GM03348 (cell line): ENCODE measurements around the gene SIX2.
"Not testable (repeated sequence)": the region's sequence is repeated elsewhere in the genome, so short reads cannot be mapped to it uniquely, and the experiment has no call there.

ENCODE experiments used
- DNase-seq: peaks from one replicate; pipeline ENCODE4 v3.0.0; 2012; ENCODE audit warnings: low spot score

SIX2 gene

DNA sequence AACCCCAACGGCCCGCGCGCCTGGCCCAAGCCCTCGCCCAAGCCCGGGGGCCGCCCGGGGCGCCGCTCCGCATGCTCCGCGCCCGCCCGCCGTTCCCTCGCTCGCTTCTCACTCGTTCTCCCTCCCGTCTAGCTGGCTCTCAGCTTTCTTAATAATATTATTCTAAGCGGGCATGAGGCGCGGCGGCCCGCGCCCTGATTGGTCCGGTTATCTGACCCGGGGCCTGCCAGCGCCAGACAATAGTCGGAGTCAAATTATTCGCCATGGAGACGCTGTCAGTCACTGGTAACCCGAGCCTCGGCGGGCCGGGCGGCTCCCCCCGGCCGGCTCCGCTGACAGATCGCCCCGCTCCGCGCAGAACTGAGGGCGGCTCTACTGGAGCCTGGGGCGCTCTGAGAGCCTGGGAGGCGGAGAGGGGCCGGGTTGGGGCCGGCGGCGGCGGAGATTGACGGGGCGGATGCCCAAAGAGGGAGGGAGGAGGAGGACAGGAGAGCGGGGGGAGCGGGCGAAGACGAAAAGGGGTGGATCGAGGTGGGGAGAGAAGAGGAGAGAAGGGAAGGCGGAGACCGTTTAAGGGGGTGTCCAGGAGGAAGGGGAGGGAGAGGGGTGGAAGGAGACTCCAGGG is at the start of gene SIX2:
SIX2 (minus strand) TSS at position 150 of the 625 bp plus-strand sequence. CDS start 342 bp downstream, outside the sequence.
- peak; percentile 97 for DNase-seq

DNA sequence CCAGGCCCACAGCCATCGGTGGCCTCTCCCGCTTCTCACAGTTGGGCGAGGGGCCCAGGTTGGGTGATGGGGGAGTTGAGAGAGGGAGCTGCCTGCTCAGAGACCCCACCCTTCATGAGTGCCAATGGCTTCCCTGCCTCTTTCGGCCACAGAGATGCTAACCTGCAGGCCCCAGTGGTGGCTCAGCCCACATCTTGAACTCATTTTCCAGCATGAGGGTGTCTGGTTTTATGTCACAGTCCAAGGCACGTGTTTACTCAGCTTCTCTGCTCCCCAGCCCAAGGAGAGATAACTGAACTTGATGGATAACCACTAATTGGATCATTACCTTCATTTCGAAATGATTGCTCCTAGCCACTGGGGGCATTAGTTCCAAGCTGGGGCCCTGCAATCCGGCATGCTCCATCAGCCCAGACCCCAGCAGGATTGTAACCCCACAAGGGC is 45.9 kb upstream of the SIX2 start:
- peak; percentile 16 for DNase-seq

DNA sequence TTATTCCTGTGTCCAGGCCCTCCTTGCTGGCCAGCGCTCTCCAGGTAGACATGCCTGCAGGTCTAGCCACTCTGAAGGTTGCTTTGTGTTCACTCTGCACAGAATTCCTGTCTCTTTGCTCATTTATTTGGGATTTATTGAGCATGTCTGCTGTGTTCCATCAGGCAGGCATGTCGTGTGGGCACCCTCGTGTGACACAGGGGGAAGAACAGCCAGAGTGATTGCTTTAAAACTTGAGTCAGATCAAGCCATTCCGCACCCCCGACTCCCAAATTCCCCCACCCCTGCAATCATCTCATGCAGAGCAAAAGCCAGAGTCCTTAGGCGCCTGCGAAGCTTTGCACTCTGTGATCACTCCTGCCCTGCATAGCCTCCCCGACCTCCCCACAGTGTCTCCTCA is 44.7 kb upstream of the SIX2 start:
- DNase-seq = no peak

DNA sequence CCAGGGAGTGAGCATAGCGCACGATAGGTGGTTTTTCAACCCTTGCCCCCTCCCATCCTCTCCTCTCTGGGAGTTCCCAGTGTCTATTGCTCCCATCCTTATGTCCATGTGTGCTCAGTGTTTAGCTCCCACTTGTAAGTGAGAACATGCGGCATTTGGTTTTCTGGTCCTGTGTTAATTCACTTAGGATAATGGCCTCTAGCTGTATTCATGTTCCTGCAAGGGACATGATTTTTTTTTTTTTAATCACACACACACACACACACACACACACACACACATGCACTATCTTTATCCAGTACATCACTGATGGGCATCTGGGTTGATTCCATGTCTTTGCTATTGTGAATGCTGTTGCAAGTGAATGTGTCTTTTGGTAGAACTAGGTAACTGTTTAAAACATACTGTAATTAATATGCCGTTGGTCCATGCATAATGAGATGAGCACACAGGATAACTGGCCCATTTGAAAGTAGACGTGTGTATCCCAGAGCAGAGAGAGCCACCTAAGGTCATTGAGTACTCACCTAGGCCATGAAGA is 43.2 kb upstream of the SIX2 start:
- DNase-seq = no peak

DNA sequence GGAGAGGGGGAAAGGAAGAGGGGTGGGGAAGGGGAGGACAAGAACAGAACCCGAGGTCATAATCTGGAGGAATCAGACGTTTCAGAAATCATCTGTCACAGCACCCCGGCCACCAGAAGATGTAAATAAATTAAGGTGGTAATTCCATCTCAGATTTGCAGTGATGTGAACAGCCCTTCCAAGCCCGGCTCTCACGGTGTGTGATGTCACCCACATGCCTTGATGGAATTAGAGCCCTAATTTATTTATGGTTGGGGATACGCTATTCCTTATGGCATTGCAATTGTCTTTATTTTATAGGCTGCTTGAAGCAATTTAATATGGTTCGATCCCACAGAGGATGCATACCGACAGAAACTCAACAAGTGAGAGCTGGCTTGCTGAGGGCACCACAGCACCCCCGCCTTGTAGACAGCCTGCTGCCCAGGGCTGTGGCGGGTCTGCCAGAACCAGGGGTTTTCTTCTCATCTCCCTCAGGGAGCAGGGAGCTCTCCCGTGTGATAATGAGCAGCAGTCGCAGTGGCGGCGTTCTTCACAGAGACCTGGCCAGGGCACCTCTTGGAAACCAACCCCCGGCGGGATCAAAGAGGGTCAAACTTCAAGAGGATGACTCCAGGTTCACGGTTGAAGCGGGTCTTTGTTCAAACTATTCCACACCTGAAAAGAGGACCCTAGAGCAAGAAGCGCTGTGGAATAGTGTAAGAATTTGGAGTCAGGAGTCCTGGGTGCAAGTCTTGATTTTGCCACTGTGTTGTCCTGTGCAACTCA is 40.5 kb upstream of the SIX2 start:
- DNase-seq = no peak

DNA sequence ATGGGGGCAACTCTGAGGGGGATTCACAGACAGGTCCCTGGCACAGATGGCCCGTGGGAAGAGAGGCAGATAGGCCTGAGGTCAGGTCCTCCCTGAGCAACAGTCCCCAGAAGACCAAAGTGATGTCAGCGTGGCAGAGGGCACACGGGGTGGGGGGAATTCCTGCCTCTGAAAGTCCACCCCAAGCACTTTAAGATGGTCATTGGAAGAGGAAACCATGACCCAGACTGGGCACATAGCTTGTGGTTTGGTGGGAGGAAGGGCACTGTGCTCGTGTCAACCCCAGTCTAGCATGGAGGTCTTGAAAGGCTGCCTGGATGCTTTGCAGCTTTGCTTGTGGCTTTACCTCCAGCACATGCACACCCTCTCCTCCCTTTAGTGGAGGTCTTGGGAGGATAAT is 38.0 kb upstream of the SIX2 start:
- no peak for DNase-seq

DNA sequence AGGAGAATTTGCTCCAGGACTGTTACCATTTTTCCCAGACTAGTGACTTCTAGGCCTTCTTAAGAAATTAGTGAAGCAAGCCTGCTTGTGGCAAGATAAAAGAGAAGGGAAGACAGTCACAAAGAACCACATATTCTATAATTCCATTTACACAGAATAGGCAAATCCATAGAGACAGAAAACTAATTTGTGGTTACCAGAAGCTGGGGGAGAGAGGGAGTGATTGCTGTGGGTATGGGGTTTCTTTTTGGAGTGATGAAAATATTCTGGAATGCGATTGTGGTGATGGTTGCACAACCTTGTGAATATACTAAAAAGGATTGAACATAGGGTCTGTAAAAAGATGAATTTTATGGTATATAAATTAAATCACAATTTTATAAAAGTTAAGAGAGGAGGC is 37.5 kb upstream of the SIX2 start:
- peak; percentile 32 for DNase-seq

DNA sequence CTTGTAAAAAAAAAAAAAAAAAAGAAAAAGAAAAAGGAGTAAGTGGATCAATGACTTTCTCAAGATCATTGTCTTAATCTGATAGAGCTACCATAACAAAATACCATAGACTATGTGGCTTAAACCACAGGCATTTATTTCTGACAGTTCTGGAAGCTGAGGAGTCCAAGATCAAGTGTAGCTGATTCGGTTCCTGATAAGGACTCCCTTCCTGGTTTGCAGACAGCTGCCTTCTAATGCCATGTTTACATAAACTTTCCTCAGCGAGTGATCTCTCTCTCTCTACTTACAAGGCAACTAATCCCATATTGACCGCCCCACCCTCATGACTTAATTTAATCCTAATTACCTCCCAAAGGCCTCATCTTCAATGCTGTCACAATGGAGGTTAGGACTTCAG is 36.5 kb upstream of the SIX2 start:
- DNase-seq = no peak

DNA sequence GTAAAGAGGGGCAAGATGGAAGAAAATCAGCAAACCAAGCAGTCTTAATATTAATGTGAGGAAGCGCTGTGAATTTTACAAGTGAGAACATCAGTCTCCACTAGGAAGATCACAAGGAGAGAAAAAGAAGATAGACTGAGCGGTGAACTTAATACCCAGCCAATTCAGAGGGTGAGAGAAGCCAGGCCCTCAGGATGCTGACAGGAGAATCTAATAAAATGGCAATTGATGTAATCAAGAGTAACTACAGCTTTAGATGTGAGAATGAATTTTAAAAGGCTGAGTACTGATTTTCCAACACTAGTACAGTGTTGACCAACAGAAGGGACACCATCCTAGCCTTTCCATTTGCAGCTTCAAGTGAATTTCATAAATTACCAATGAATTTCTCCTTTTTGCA is 35.7 kb upstream of the SIX2 start:
- DNase-seq = no peak

DNA sequence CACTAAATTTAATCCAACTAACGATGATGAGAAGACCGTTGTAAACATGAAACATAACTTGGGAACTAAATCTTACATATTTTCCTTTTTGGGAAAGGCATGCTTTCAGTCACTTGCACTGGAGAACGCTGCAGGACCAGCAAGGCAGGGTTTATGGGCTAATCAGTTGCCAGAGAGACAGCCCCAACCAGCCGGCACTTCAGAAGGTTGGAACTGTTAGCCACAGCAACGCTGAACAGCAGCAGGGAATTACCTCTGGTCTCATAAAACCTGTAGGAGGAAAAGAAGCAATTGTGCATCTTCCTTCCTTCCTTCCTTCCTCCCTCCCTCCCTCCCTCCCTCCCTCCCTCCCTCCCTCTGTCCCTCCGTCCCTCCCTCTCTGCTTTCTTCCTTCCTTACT is 33.9 kb upstream of the SIX2 start:
- no peak for DNase-seq

DNA sequence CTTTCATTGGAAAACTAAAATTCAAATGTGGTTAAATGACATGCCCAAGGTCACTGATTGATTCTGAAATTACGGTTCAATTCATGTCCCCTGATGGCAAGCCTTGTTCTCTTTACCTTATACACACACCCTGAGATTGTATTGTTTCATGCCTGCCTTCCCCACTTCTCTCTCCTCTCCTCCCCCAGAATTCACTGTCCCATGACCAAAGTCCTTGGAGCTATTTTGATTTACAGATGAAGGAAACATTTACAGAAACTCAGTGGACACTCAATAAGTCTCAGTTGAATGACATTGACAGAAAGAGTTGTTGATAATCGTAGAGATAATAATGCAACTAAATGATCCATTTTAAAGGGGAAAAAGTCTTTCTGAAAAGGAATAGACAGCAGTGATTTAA is 33.1 kb upstream of the SIX2 start:
- DNase-seq = no peak

DNA sequence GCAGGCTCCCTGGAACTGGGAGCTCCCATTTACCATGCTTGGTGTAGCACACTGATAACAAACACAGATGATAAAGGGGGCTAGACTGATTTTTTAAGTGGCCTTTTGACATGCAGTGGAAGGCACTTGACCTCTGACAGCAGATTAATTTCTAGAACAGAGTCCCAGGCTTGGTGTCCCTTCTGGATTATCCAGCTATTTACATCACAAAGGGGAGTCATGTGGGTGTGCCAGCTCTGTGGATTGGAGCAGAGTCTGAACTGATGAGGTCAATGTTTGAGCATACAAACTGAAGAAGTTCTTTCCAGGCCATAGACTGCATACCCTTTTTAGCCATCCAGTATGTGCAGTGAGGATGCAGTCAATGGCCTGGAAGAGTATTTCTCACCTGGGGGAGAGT is 31.5 kb upstream of the SIX2 start:
- DNase-seq = no peak

DNA sequence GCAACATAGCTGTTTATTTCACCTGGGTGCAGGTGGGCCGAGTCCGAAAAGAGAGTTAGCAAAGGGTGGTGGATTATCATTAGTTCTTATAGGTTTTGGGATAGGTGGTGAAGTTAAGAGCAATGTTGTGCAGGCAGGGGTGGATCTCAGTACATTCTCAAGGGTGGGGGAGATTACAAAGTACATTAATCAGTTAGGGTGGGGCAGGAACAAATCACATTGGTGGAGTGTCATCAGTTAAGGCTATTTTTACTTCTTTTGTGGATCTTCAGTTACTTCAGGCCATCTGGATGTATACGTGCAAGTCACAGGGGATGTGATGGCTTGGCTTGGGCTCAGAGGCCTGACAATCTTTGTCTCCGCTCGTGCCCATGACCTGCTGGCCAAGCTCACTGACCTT is 30.6 kb upstream of the SIX2 start:
- DNase-seq = not testable (repeated sequence)

DNA sequence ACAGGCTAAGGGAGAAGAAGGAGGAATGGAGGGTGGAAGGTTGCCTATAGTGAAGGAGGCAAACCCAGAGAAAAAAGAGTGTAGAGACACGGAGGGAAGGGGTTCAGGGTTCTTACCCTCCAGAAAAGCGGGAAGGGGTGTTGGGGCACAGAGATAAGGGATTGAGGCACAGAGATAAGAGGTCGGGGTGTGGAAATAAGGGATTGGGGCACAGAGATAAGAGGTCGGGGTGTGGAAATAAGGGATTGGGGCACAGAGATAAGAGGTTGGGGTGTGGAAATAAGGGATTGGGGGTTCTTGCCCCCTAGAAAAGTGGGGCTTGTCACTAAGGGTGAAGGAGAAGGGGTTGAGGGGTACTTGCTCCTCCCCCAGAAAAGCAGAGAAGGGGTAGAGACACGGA is 29.6 kb upstream of the SIX2 start:
- DNase-seq = not testable (repeated sequence)

DNA sequence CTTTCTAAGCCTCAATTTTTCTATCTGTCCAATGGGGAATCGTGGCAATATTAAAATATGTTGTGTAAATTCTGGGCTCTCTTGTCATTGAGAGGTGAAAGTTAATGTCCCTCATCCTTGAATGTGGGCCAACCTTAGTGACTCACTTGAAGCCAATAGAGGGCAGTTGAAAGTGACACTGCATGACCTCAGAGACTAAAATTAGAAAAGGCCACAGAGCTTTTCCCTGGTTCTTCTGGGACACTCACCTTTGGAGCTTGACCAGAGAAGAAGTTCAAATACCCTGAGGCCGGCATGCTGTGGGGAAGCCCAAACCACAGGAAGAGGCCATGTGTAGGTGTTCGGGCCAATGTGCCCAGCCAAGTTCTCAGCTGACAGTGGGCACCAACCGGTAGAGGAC is 24.1 kb upstream of the SIX2 start:
- no peak for DNase-seq

DNA sequence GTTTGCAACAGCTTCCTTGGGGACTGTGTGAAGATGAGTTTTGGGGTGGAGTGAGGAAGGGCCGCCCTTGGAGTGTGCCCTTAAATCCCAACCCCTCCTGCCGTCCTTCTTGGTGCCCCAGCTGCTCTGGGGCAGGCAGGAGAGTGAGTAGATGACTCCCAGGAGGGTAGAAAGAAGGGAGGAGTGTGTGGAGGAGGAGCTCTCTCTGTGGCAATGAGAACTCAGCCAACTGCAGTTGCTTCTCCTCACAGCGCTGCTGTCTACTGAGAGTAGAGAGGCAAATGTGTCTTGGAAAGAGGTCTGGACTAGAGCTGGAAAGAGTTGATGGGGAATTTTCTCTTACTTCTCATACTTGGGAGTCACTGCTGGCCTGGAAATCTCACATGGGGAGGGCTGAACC is 21.8 kb upstream of the SIX2 start:
- no peak for DNase-seq

DNA sequence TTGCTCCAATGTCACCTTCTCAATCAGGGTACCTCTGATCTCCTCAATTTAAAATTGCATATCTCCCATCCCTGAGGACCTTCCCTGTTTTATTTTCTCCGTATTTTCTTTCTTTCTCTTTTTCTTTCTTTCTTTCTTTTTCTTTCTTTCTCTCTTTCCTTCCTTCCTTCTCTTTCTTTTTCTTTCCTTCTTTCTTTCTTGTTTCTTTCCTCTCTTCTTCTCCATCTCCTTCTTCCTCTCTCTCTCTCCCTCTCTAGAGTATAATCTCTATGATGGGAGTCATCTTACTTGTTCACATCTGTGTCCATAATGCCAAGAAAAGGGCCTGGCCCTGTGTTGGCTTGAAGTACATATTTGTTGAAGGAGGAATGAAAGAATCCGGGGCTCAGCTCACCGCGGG is 21.3 kb upstream of the SIX2 start:
- no peak for DNase-seq

DNA sequence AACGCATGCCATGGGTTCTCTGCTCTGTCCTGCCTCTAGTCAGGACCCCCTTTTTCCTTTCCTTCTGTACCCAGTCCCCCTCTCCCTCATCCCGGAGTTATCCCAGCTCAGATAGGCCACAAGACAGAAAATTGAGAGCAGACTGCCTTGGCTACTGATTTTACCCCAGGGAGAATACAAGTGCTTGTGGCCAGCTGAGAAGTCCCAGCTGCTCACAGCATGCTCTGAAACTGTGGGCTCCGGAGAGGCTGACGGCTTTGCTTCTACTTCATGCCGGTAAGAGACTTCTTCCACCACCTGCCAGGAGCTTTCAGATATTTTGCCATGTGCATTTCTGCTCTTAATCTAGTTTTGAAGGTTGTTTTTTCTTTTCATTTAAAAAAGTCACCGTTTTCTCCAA is 20.0 kb upstream of the SIX2 start:
- no peak for DNase-seq

DNA sequence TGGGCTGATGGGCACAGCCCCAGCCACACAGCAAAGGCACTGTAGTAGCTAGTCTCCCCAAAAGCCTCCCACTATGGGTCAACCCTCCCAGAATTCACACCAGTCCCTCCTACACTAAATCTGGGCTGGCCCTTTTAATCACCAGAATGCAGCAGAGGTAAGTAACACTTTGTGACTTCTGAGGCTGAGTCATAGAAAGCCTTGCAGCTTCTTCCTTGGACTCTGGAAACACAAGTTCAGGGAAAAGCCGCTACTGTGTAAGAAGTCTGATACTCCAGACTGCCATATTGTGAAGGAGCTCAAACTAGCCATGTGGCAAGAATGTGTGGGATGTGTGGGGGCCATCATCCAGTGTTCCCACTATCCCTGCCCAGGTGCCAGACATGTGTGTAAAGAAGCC is 19.0 kb upstream of the SIX2 start:
- no peak for DNase-seq

DNA sequence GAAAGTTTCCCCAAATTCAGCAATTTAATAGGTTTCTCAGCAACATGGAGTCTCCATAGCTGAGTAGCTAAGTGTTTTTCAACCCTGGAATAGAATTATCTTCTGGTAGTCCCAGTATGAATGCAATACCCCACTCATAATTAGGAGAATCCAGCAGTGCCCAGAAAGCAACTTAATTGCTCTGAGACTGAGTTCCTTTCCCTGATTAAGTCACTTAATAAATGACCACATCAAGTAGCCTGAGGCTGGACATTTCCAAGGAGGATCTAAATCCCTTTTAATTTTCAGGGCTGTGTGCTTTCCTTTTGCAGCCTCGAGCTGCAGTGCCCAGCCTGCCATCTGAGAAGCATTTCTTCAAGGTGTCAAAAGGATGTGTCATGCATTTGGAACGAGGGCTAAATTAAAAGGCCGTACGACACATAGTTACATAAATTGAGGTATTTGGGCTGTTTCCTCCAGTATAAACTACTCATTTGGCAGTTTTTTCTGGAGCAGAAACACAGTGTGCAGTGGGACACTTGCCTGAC is 17.7 kb upstream of the SIX2 start:
- no peak for DNase-seq

DNA sequence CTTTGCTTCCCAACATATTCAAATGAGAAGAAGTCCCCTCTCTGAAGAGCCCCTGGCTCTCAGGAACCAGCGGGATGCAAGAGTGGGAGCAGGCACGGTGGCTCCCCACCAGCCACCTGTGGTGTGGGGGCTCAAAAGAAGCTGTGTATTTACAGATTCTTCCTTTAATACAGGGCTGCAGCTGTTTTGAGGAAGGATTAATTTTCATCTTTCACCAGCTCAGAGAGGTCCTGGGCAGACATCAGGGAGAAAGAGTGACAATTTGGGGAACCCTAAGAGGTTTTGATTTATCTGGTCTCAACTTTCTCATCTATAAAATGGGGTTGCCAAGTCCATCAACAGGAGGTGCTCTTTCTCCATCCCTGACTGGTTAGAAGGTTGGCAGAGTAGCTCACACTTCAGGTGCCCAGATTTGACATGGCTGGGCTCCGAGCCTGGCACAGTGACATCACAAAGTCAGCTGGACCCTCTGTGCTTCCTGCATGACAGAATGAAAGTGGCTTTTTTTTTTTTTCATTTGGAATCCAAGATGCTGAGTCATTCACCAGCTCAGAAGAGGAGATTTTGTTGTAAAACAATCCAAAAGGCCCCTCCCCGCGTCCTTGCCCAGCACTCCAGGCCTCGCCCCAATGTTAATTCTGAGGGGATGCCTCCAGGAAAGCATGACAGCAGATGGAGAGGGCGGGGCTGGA is 15.5 kb upstream of the SIX2 start:
- peak; percentile 88 for DNase-seq

DNA sequence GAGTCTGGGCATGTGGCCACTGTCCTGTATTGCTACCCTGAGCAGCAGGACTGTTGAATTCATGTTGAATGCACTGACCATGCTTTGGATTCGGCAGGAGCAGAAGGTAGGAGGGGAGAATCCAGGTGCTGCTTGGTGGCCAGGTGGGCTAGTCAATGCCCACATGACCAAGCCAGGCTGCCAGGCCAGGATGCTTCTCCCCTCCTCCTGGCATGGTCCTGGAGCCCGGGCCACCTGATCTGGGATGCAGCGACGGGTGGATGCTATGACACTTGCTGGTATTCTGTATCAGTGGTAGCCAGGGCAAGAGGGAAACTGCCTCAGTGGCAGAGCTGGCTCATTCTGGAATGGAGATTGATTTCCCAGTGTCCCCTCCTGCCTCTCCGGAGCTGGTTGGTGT is 14.8 kb upstream of the SIX2 start:
- DNase-seq = no peak

DNA sequence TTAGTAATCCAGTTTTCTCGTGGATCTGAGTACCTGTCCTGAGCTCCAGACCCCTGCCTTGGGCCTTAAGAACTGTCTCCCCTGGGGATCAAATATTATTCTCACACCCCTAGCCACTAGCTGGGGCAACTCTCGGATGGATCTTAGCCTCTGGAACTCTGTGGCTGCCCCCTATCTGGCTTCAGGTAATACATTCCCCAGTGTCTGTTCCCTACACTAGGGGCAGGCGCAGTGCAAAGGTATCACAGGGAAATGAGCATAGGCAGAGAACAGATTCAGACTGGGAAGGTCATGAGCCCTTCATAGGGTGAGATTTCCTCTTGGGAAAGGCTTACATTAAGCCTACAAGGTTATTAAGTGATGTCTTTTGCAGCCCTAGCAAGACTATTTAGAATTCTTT is 11.2 kb upstream of the SIX2 start:
- DNase-seq = no peak
